DND-41 (cell line): ENCODE data around the gene DOCK9.

Experiments used
- EZH2 ChIP-seq: IDR thresholded peaks from 3 replicates; pipeline ENCODE4 v1.6.1; 2012; ENCODE audit warnings: borderline replicate concordance, low read depth, mild to moderate bottlenecking, moderate library complexity, low read length, inconsistent platforms; ENCODE audit not compliant: severe bottlenecking
- TF ChIP-seq, protein P1 (sequence below): IDR thresholded peaks from 2 replicates; pipeline ENCODE4 v1.5.1; 2012; ENCODE audit warnings: borderline replicate concordance, low read length, moderate library complexity, mild to moderate bottlenecking; ENCODE audit not compliant: poor library complexity, severe bottlenecking; ENCODE audit errors: extremely low read depth

GRCh38 chr13:98922306-98922705 is 55.6 kb downstream of the DOCK9 start:
- no peak for TF ChIP-seq EZH2
- TF ChIP-seq, protein P1, sequence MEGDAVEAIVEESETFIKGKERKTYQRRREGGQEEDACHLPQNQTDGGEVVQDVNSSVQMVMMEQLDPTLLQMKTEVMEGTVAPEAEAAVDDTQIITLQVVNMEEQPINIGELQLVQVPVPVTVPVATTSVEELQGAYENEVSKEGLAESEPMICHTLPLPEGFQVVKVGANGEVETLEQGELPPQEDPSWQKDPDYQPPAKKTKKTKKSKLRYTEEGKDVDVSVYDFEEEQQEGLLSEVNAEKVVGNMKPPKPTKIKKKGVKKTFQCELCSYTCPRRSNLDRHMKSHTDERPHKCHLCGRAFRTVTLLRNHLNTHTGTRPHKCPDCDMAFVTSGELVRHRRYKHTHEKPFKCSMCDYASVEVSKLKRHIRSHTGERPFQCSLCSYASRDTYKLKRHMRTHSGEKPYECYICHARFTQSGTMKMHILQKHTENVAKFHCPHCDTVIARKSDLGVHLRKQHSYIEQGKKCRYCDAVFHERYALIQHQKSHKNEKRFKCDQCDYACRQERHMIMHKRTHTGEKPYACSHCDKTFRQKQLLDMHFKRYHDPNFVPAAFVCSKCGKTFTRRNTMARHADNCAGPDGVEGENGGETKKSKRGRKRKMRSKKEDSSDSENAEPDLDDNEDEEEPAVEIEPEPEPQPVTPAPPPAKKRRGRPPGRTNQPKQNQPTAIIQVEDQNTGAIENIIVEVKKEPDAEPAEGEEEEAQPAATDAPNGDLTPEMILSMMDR = no peak
